Ovary (tissue), 3 donors: Measurements from ENCODE around the gene PXT1.

Source experiments
- EP300 ChIP-seq: sonication (generic); formaldehyde crosslinking; IDR thresholded peaks from one replicate; pipeline ENCODE4 v1.6.1; 2017; ENCODE audit warnings: antibody characterized with exemption
- POLR2A ChIP-seq: fragments of 450-650 bp; IDR thresholded peaks from one replicate; pipeline ENCODE4 v1.6.1; 2017; ENCODE audit warnings: antibody characterized with exemption, mild to moderate bottlenecking, moderate library complexity
- TF ChIP-seq, protein P1 (sequence below), 3 donors: fragments of 450-650 bp in 2 of 3; fragments of 200-600 bp in 1 of 3; IDR thresholded peaks; one replicate each; pipeline versions ENCODE4 v1.5.1 to v1.8.0; 2016 to 2022; ENCODE audit warnings: antibody characterized with exemption in 3 of 3, mild to moderate bottlenecking in 1 of 3
- donor health status: DM: no; HTN: no; CAD: no.

DNA sequence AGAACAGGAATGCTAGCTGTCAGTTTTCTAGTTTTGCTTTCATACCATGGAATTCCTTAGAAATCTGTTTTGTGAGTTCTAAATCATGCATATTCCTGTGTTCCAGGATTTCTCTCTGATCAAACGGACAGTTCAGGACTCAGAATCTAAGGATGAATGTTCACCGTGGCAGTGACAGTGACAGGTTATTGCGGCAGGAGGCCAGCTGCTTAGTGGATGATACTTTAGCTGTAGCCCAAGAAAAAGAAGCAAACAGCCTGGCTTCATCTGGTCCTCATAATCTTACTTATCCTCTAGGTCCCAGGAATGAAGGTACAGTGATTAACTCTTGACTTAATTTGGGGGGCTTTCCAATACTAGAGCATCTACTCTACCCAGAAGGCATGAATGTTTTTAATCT, 27.3 kb upstream of the PXT1 start:
- TF ChIP-seq POLR2A = no peak
- TF ChIP-seq, protein P1, sequence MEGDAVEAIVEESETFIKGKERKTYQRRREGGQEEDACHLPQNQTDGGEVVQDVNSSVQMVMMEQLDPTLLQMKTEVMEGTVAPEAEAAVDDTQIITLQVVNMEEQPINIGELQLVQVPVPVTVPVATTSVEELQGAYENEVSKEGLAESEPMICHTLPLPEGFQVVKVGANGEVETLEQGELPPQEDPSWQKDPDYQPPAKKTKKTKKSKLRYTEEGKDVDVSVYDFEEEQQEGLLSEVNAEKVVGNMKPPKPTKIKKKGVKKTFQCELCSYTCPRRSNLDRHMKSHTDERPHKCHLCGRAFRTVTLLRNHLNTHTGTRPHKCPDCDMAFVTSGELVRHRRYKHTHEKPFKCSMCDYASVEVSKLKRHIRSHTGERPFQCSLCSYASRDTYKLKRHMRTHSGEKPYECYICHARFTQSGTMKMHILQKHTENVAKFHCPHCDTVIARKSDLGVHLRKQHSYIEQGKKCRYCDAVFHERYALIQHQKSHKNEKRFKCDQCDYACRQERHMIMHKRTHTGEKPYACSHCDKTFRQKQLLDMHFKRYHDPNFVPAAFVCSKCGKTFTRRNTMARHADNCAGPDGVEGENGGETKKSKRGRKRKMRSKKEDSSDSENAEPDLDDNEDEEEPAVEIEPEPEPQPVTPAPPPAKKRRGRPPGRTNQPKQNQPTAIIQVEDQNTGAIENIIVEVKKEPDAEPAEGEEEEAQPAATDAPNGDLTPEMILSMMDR (IDR thresholded peaks at IDR 0.05) = no peak
- no peak for TF ChIP-seq EP300
